PC-9 (cell line): ENCODE results near the gene PAPOLA.

ENCODE experiments used
- CTCF ChIP-seq: fragments of 200-600 bp; sonication (generic); conservative IDR thresholded peaks from 2 replicates; pipeline ENCODE4 v1.6.1; 2017; ENCODE audit warnings: mixed run types, antibody characterized with exemption, mild to moderate bottlenecking, moderate library complexity
- EZH2 ChIP-seq: fragments of 200-600 bp; sonication (generic); IDR thresholded peaks from 2 replicates; pipeline ENCODE4 v1.8.0; 2017; ENCODE audit warnings: antibody characterized with exemption, low read depth

- TF ChIP-seq CTCF (no peak), EZH2 (no peak)
These were observed 92.8 kb downstream of the PAPOLA start for GRCh38 chr14:96594961-96595360.
